ENCODE results near the gene RHOB.

Gene RHOB

GRCh38 chr2:20488201-20488641 lies 41.3 kb downstream of the RHOB start:
- peak overlapping the region in 1 of 2 donors; percentile 0 for H3K4me3 ChIP-seq (ENCODE audit: low read length in 2 of 2)
- H3K14ac ChIP-seq (ENCODE audit: low read length), result no peak overlapping the region
- no peaks in the 10 kb centered on the region for H3K79me1 ChIP-seq (ENCODE audit: low read depth, low read length)
- H3K18ac ChIP-seq (ENCODE audit: low read length), result peak overlapping the region; percentile 92
- no peak overlapping the region for H3K4ac ChIP-seq (ENCODE audit: low read length)
- H2BK5ac ChIP-seq (ENCODE audit: low read length), result no peak overlapping the region
- H3K9ac ChIP-seq (ENCODE audit: low read depth, low read length, poor library complexity), result peak overlapping the region; percentile 38
- no peak overlapping the region for H2AK5ac ChIP-seq (ENCODE audit: low read depth, low read length)
- H3K36me3 ChIP-seq (replicated peaks in 1 of 2; ENCODE audit: control insufficient read depth in 2 of 2, insufficient read depth in 2 of 2, low read length in 2 of 2), result no peaks in the 10 kb centered on the region
- H3K4me1 ChIP-seq (ENCODE audit: control insufficient read depth in 2 of 2, insufficient read depth in 1 of 2, low read depth in 1 of 2, low read length in 2 of 2), result peaks cover 30 to 31% of the 10 kb centered on the region in 2 donors
- no peak overlapping the region for H4K8ac ChIP-seq (ENCODE audit: low read depth, low read length)
- H3K4me2 ChIP-seq (ENCODE audit: insufficient read depth, low read length, poor library complexity, severe bottlenecking), result no peak overlapping the region
- no peak overlapping the region for H4K91ac ChIP-seq (ENCODE audit: low read depth, low read length, poor library complexity)
- DNase-seq (ENCODE audit: low spot score), result no peak
- H2AFZ ChIP-seq (ENCODE audit: low read length), result peak overlapping the region; percentile 47
- H2BK120ac ChIP-seq (ENCODE audit: low read depth, low read length), result peak overlapping the region; percentile 82
- H3K9me3 ChIP-seq (replicated peaks in 1 of 2; ENCODE audit: control insufficient read depth in 2 of 2, insufficient read depth in 1 of 2, low read depth in 1 of 2, low read length in 2 of 2), result no peaks in the 10 kb centered on the region
- peak overlapping the region; percentile 46 for H3K23ac ChIP-seq (ENCODE audit: low read depth, low read length, poor library complexity)
- no CpG with 5 or more reads among the region's 9 CpGs for WGBS, 2 donors (ENCODE audit: extremely low coverage in 2 of 2, insufficient read length in 2 of 2, insufficient replicate concordance in 1 of 2)
- peak overlapping the region; percentile 58 for H2BK12ac ChIP-seq (ENCODE audit: low read length)
- H3K27ac ChIP-seq (replicated peaks; ENCODE audit: low read length), result peak overlapping the region; percentile 48
- peaks cover 0 to 13% (median 0%) of the 10 kb centered on the region in 3 experiments for H3K27me3 ChIP-seq (ENCODE audit: control insufficient read depth in 3 of 3, insufficient read depth in 3 of 3, low read depth in 1 of 3, low read length in 3 of 3)
- peak overlapping the region; percentile 84 for H2BK15ac ChIP-seq (ENCODE audit: low read length)

DNA sequence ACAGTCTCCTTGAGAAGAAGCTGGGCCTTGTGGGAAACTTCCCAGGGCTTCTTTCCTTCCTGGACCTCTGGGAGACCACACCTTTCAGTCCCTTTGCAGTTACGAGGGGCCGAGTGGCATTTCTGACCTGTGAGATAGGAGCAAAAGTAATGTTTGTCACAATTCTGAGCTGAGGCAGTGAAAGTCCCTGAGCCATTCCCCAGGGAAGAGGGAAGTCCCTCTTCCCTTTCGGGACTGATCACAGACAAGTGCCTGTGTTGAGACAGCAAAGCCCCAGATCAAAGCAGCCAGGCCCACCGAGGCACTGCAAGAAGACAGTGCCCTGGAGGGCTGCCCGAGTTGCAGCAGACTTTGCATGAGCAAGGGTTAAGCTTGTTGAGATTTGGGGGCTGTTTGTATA lies 41.9 kb downstream of the RHOB start:
- Histone ChIP-seq H2BK5ac (ENCODE audit: low read length) (no peak overlapping the region), H3K27ac (replicated peaks; ENCODE audit: low read length) (no peak overlapping the region), H4K91ac (ENCODE audit: low read depth, low read length, poor library complexity) (no peak overlapping the region), H2BK12ac (ENCODE audit: low read length) (no peak overlapping the region), H3K9ac (ENCODE audit: low read depth, low read length, poor library complexity) (no peak overlapping the region), H3K27me3 (ENCODE audit: control insufficient read depth in 3 of 3, insufficient read depth in 3 of 3, low read depth in 1 of 3, low read length in 3 of 3) (peaks cover 0 to 13% (median 0%) of the 10 kb centered on the region in 3 experiments), H2AK5ac (ENCODE audit: low read depth, low read length) (no peak overlapping the region), H3K4me1 (ENCODE audit: control insufficient read depth in 2 of 2, insufficient read depth in 1 of 2, low read depth in 1 of 2, low read length in 2 of 2) (peaks cover 30 to 31% of the 10 kb centered on the region in 2 donors), H3K9me3 (replicated peaks in 1 of 2; ENCODE audit: control insufficient read depth in 2 of 2, insufficient read depth in 1 of 2, low read depth in 1 of 2, low read length in 2 of 2) (no peaks in the 10 kb centered on the region), H3K4me3 (ENCODE audit: low read length in 2 of 2) (no peak overlapping the region), H4K8ac (ENCODE audit: low read depth, low read length) (no peak overlapping the region), H2BK120ac (ENCODE audit: low read depth, low read length) (no peak overlapping the region), H3K23ac (ENCODE audit: low read depth, low read length, poor library complexity) (no peak overlapping the region), H2BK15ac (ENCODE audit: low read length) (no peak overlapping the region), H3K4me2 (ENCODE audit: insufficient read depth, low read length, poor library complexity, severe bottlenecking) (no peak overlapping the region), H3K36me3 (replicated peaks in 1 of 2; ENCODE audit: control insufficient read depth in 2 of 2, insufficient read depth in 2 of 2, low read length in 2 of 2) (no peaks in the 10 kb centered on the region), H2AFZ (ENCODE audit: low read length) (peak overlapping the region; percentile 47), H3K4ac (ENCODE audit: low read length) (no peak overlapping the region), H3K14ac (ENCODE audit: low read length) (no peak overlapping the region), H3K18ac (ENCODE audit: low read length) (peak overlapping the region; percentile 15), H3K79me1 (ENCODE audit: low read depth, low read length) (no peaks in the 10 kb centered on the region)
- WGBS, 2 donors (ENCODE audit: extremely low coverage in 2 of 2, insufficient read length in 2 of 2, insufficient replicate concordance in 1 of 2), result no CpG with 5 or more reads among the region's 5 CpGs
- no peak for DNase-seq (ENCODE audit: low spot score)

DNA sequence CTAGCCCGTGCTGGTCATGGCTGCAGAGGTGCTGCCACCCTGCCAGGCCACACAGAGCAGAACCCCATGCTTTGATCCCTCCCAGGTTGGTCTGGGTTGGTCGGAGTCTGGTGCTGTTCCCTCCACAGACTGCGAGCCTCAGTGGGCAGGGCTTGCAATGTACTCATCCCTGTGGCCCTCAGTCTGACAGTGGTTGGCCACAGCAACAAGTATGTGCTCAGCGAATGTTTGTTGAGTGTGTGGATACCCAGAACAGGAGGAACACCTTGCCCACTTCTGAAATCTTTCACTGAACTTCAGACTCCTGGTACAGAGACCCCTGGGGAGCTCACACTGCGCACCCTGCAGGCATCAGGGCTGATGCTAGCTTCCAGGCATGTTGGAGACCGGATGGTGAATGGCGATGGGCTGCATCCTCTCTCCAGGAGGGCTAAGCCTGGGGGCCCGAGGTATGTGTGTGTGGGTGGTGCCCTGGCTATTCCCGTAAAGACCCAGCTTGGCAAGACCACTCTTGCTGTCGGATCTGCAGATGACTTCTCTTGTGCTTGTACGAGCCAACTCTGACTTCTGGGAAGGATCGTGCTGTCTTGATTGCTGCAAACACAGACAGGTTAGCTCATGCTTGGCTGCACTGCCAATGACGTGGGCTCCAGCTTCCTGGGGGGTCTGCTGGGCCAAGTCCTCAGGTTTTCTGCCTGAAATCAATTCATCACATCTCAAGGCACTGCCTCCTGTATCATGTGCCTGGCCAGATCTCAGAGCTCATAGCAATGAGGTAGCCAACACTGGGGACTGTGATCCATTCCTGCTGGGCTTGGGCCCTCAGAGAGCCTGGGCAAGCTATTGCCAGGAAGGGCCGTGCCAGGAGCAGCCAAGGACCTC lies 43.7 kb downstream of the RHOB start:
- Histone ChIP-seq H3K18ac (ENCODE audit: low read length) (peak overlapping the region; percentile 30), H4K8ac (ENCODE audit: low read depth, low read length) (no peak overlapping the region), H4K91ac (ENCODE audit: low read depth, low read length, poor library complexity) (no peak overlapping the region), H3K27ac (replicated peaks; ENCODE audit: low read length) (no peak overlapping the region), H3K36me3 (replicated peaks in 1 of 2; ENCODE audit: control insufficient read depth in 2 of 2, insufficient read depth in 2 of 2, low read length in 2 of 2) (no peaks in the 10 kb centered on the region), H2BK5ac (ENCODE audit: low read length) (no peak overlapping the region), H2BK12ac (ENCODE audit: low read length) (peak overlapping the region; percentile 85), H3K79me1 (ENCODE audit: low read depth, low read length) (no peaks in the 10 kb centered on the region), H3K9ac (ENCODE audit: low read depth, low read length, poor library complexity) (no peak overlapping the region), H3K14ac (ENCODE audit: low read length) (no peak overlapping the region), H3K23ac (ENCODE audit: low read depth, low read length, poor library complexity) (no peak overlapping the region), H3K27me3 (ENCODE audit: control insufficient read depth in 3 of 3, insufficient read depth in 3 of 3, low read depth in 1 of 3, low read length in 3 of 3) (peaks cover 0 to 4% (median 0%) of the 10 kb centered on the region in 3 experiments), H3K4me2 (ENCODE audit: insufficient read depth, low read length, poor library complexity, severe bottlenecking) (no peak overlapping the region), H3K9me3 (replicated peaks in 1 of 2; ENCODE audit: control insufficient read depth in 2 of 2, insufficient read depth in 1 of 2, low read depth in 1 of 2, low read length in 2 of 2) (no peaks in the 10 kb centered on the region), H3K4me1 (ENCODE audit: control insufficient read depth in 2 of 2, insufficient read depth in 1 of 2, low read depth in 1 of 2, low read length in 2 of 2) (peaks cover 31 to 44% of the 10 kb centered on the region in 2 donors), H3K4ac (ENCODE audit: low read length) (no peak overlapping the region), H3K4me3 (ENCODE audit: low read length in 2 of 2) (no peak overlapping the region), H2BK15ac (ENCODE audit: low read length) (no peak overlapping the region), H2AFZ (ENCODE audit: low read length) (no peak overlapping the region), H2AK5ac (ENCODE audit: low read depth, low read length) (peak overlapping the region; percentile 79), H2BK120ac (ENCODE audit: low read depth, low read length) (no peak overlapping the region)
- no CpG with 5 or more reads among the region's 14 CpGs for WGBS, 2 donors (ENCODE audit: extremely low coverage in 2 of 2, insufficient read length in 2 of 2, insufficient replicate concordance in 1 of 2)
- no peak for DNase-seq (ENCODE audit: low spot score)

- Histone ChIP-seq H3K27ac (replicated peaks; ENCODE audit: low read length) (no peak overlapping the region), H2BK12ac (ENCODE audit: low read length) (no peak overlapping the region), H3K18ac (ENCODE audit: low read length) (peak overlapping the region; percentile 42), H2BK15ac (ENCODE audit: low read length) (no peak overlapping the region), H3K14ac (ENCODE audit: low read length) (no peak overlapping the region), H3K36me3 (replicated peaks in 1 of 2; ENCODE audit: control insufficient read depth in 2 of 2, insufficient read depth in 2 of 2, low read length in 2 of 2) (no peaks in the 10 kb centered on the region), H3K4ac (ENCODE audit: low read length) (no peak overlapping the region), H3K4me2 (ENCODE audit: insufficient read depth, low read length, poor library complexity, severe bottlenecking) (no peak overlapping the region), H3K27me3 (ENCODE audit: control insufficient read depth in 3 of 3, insufficient read depth in 3 of 3, low read depth in 1 of 3, low read length in 3 of 3) (no peaks in the 10 kb centered on the region), H4K8ac (ENCODE audit: low read depth, low read length) (no peak overlapping the region), H3K4me1 (ENCODE audit: control insufficient read depth in 2 of 2, insufficient read depth in 1 of 2, low read depth in 1 of 2, low read length in 2 of 2) (peaks cover 36 to 49% of the 10 kb centered on the region in 2 donors), H2BK5ac (ENCODE audit: low read length) (peak overlapping the region; percentile 46), H3K9ac (ENCODE audit: low read depth, low read length, poor library complexity) (no peak overlapping the region), H3K23ac (ENCODE audit: low read depth, low read length, poor library complexity) (peak overlapping the region; percentile 38), H4K91ac (ENCODE audit: low read depth, low read length, poor library complexity) (no peak overlapping the region), H2BK120ac (ENCODE audit: low read depth, low read length) (peak overlapping the region; percentile 41), H2AK5ac (ENCODE audit: low read depth, low read length) (no peak overlapping the region), H2AFZ (ENCODE audit: low read length) (no peak overlapping the region), H3K9me3 (replicated peaks in 1 of 2; ENCODE audit: control insufficient read depth in 2 of 2, insufficient read depth in 1 of 2, low read depth in 1 of 2, low read length in 2 of 2) (no peaks in the 10 kb centered on the region), H3K79me1 (ENCODE audit: low read depth, low read length) (no peaks in the 10 kb centered on the region), H3K4me3 (ENCODE audit: low read length in 2 of 2) (no peak overlapping the region)
- DNase-seq (ENCODE audit: low spot score), result no peak
- no CpG with 5 or more reads among the region's 15 CpGs for WGBS, 2 donors (ENCODE audit: extremely low coverage in 2 of 2, insufficient read length in 2 of 2, insufficient replicate concordance in 1 of 2)
These were observed 45.1 kb downstream of the RHOB start for GRCh38 chr2:20491739-20492531.

Measured in neuronal stem cell (in vitro differentiated cells).